Neural cell (in vitro differentiated cells): ENCODE measurements around the gene HCK. TPM values are rescaled to one million over a fixed set of nuclear protein-coding genes. Genes with fewer than 3 reads are reported as not detected.
"Not testable (repeated sequence)": the region's sequence is repeated elsewhere in the genome, so short reads cannot be mapped to it uniquely, and the experiment has no call there.

Source experiments
- H2AFZ ChIP-seq: fragments of 200-600, 300-800 bp; sonication (generic), shearing (Covaris generic); 2 replicates; pipeline ENCODE4 v1.6.0; 2014; ENCODE audit warnings: low read depth, mild to moderate bottlenecking, antibody characterized with exemption, low read length, moderate library complexity
- H3F3A ChIP-seq: fragments of 200-600 bp; shearing (Covaris generic); 2 replicates; pipeline ENCODE4 v1.6.1; 2016; ENCODE audit warnings: mild to moderate bottlenecking, moderate library complexity, mixed read lengths, antibody characterized with exemption, low read length; ENCODE audit not compliant: insufficient read depth, poor library complexity, severe bottlenecking
- H3K27ac ChIP-seq: fragments of 200-600, 300-800 bp; sonication (generic), shearing (Covaris generic); 2 replicates; pipeline ENCODE4 v1.5.1; 2014; ENCODE audit warnings: mild to moderate bottlenecking, low read length, moderate library complexity
- H3K27me3 ChIP-seq: fragments of 300-800, 200-600 bp; sonication (generic), shearing (Covaris generic); 2 replicates; pipeline ENCODE4 v1.6.0; 2014; ENCODE audit warnings: mild to moderate bottlenecking, low read depth, low read length, moderate library complexity; ENCODE audit not compliant: insufficient read depth
- H3K36me3 ChIP-seq: fragments of 300-800, 200-600 bp; sonication (generic), shearing (Covaris generic); 2 replicates; pipeline ENCODE4 v1.5.1; 2014; ENCODE audit warnings: mild to moderate bottlenecking, antibody characterized with exemption, low read length, moderate library complexity; ENCODE audit not compliant: insufficient read depth
- H3K4me2 ChIP-seq: fragments of 300-800, 200-600 bp; sonication (generic), shearing (Covaris generic); 2 replicates; pipeline ENCODE4 v1.6.0; 2014; ENCODE audit warnings: mild to moderate bottlenecking, low read length
- H3K4me3 ChIP-seq: fragments of 300-800, 200-600 bp; sonication (generic), shearing (Covaris generic); 2 replicates; pipeline ENCODE4 v1.5.1; 2014; ENCODE audit warnings: mild to moderate bottlenecking, low read length, moderate library complexity
- H3K79me2 ChIP-seq: fragments of 200-600 bp; shearing (Covaris generic); replicated peaks from 2 replicates; pipeline ENCODE4 v1.6.0; 2014; ENCODE audit warnings: mild to moderate bottlenecking, low read length, moderate library complexity; ENCODE audit not compliant: insufficient read depth
- H3K9ac ChIP-seq: fragments of 300-800, 200-600 bp; sonication (generic), shearing (Covaris generic); 2 replicates; pipeline ENCODE4 v1.6.1; 2016; ENCODE audit warnings: mild to moderate bottlenecking, low read length, mixed read lengths
- H3K9me2 ChIP-seq: fragments of 200-600 bp; shearing (Covaris generic); 2 replicates; pipeline ENCODE4 v1.6.1; 2016; ENCODE audit warnings: mild to moderate bottlenecking, low read length, mixed read lengths; ENCODE audit not compliant: insufficient read depth
- H3K9me3 ChIP-seq: fragments of 200-600, 300-800 bp; sonication (generic), shearing (Covaris generic); 2 replicates; pipeline ENCODE4 v1.6.1; 2016; ENCODE audit warnings: mild to moderate bottlenecking, mixed run types, low read length, moderate library complexity, mixed read lengths
- H4K20me1 ChIP-seq: fragments of 200-600 bp; shearing (Covaris generic); 2 replicates; pipeline ENCODE4 v1.6.1; 2016; ENCODE audit warnings: mild to moderate bottlenecking, mixed run types; ENCODE audit not compliant: insufficient read depth
- CTCF ChIP-seq: fragments of 450-650 bp; IDR thresholded peaks from 2 replicates; pipeline ENCODE4 v1.5.1; 2014; ENCODE audit warnings: antibody characterized with exemption, mild to moderate bottlenecking, moderate library complexity; ENCODE audit not compliant: poor library complexity, severe bottlenecking
- EP300 ChIP-seq: fragments of 450-650 bp; conservative IDR thresholded peaks from 2 replicates; pipeline ENCODE4 v1.6.1; 2014; ENCODE audit warnings: antibody characterized with exemption, mild to moderate bottlenecking, moderate library complexity; ENCODE audit not compliant: poor library complexity, severe bottlenecking
- EZH2 ChIP-seq: fragments of 200-600, 300-800 bp; shearing (Covaris generic), sonication (generic); IDR thresholded peaks from 2 replicates; pipeline ENCODE4 v1.6.1; 2014; ENCODE audit warnings: antibody characterized with exemption, low read length, borderline replicate concordance, mild to moderate bottlenecking; ENCODE audit not compliant: insufficient read depth, poor library complexity, severe bottlenecking
- MXI1 ChIP-seq: fragments of 450-650 bp; conservative IDR thresholded peaks from 2 replicates; pipeline ENCODE4 v1.6.1; 2014; ENCODE audit warnings: antibody characterized with exemption, mild to moderate bottlenecking; ENCODE audit not compliant: poor library complexity, severe bottlenecking
- POLR2AphosphoS5 ChIP-seq: IDR thresholded peaks from 2 replicates; pipeline ENCODE4 v1.6.1; 2012
- RAD21 ChIP-seq: fragments of 450-650 bp; conservative IDR thresholded peaks from 2 replicates; pipeline ENCODE4 v1.6.1; 2014; ENCODE audit warnings: antibody characterized with exemption, mild to moderate bottlenecking, moderate library complexity
- REST ChIP-seq: IDR thresholded peaks from 2 replicates; pipeline ENCODE4 v1.6.1; 2012; ENCODE audit warnings: borderline replicate concordance
- SMC3 ChIP-seq: fragments of 450-650 bp; conservative IDR thresholded peaks from 2 replicates; pipeline ENCODE4 v1.6.1; 2014; ENCODE audit warnings: antibody characterized with exemption, mild to moderate bottlenecking, moderate library complexity; ENCODE audit not compliant: poor library complexity
- TAF1 ChIP-seq: IDR thresholded peaks from 2 replicates; pipeline ENCODE4 v1.6.1; 2012; ENCODE audit warnings: low read depth
- polyA plus RNA-seq: library from polyadenylated mRNA; depleted of rRNA; stranded (reverse); fragments of >200 nt; gene quantifications from 2 replicates; pipeline ENCODE4 v1.2.3, GENCODE V29; 2014

The HCK gene
- polyA plus RNA-seq, 1 donor from 2014 or later, result 0.58 TPM

- not testable (repeated sequence) for H3K9me2 ChIP-seq, H3K27ac ChIP-seq, H3K36me3 ChIP-seq, H3K27me3 ChIP-seq, H3K4me2 ChIP-seq, H4K20me1 ChIP-seq, H2AFZ ChIP-seq, H3K9me3 ChIP-seq, H3K9ac ChIP-seq, H3F3A ChIP-seq, H3K4me3 ChIP-seq
- peaks cover 53% of the 10 kb centered on the region for H3K79me2 ChIP-seq
Measured at GRCh38 chr20:32118427-32118826, 66.4 kb downstream of the HCK start.

DNA sequence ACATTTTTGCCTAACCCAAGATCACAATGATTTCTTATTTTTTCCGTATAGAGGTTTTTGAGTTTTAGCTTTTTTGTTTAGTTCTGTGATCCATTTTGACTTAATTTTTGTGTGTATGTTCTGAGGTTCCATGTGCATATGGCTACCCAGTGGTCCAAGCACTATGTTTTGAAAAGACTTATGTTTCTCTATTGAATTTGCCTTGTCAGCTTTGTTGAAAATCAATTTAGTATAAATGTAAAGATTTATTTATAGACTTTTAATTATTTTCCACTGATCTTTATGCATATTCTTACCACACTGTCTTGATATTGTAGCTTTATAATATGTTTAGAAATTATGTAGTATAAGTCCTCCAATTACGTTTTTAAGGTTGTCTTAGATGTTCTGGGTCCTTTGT lies 67.7 kb downstream of the HCK start:
- Histone ChIP-seq H3K36me3 (no peaks in the 10 kb centered on the region), H3K4me3 (no peak overlapping the region), H3K79me2 (peaks cover 42% of the 10 kb centered on the region), H3K27ac (no peak overlapping the region), H3K4me2 (no peak overlapping the region), H4K20me1 (no peaks in the 10 kb centered on the region), H3K9me3 (no peaks in the 10 kb centered on the region), H3K9ac (no peak overlapping the region), H3K9me2 (no peaks in the 10 kb centered on the region), H3K27me3 (no peaks in the 10 kb centered on the region), H3F3A (no peaks in the 10 kb centered on the region), H2AFZ (no peak overlapping the region)
- TF ChIP-seq EP300, result no peak
- TF ChIP-seq MXI1, result no peak
- no peak for TF ChIP-seq SMC3
- TF ChIP-seq POLR2AphosphoS5, result no peak
- no peak for TF ChIP-seq CTCF
- TF ChIP-seq REST, result no peak
- TF ChIP-seq RAD21, result no peak
- no peak for TF ChIP-seq TAF1
- no peak for TF ChIP-seq EZH2

GRCh38 chr20:32121908-32122307 lies 69.9 kb downstream of the HCK start:
- not testable (repeated sequence) for H3K9me2 ChIP-seq, H3K4me3 ChIP-seq, H3K4me2 ChIP-seq, H3K36me3 ChIP-seq, H3K27ac ChIP-seq, H2AFZ ChIP-seq, H3K27me3 ChIP-seq, H3F3A ChIP-seq, H4K20me1 ChIP-seq, H3K9me3 ChIP-seq, H3K9ac ChIP-seq
- peaks cover 26% of the 10 kb centered on the region for H3K79me2 ChIP-seq
